H1 (cell line): ENCODE data around the gene SLC45A1. TPM values are rescaled to one million over a fixed set of nuclear protein-coding genes. Genes with fewer than 3 reads are reported as not detected.

Experiments used
- CTCF ChIA-PET: fragments of 300-600 bp; sonication (Branson Sonifier 250); formaldehyde crosslinking; loops from one replicate; lab custom pipeline; 2021; ENCODE audit not compliant: partially characterized antibody; lab: Charles Lee
- POLR2A ChIA-PET: fragments of 300-600 bp; sonication (Branson Sonifier 250); formaldehyde crosslinking; loops from one replicate; lab custom pipeline; 2021; ENCODE audit warnings: inconsistent platforms; ENCODE audit not compliant: partially characterized antibody; lab: Charles Lee
- DNase-seq, 2 experiments: peaks; one replicate each; pipeline versions ENCODE4 v3.0.0 to v3.0.0-alpha.2; 2010 to 2022; ENCODE audit warnings: low spot score in 2 of 2, low read depth in 1 of 2, mixed read lengths in 1 of 2
- FAIRE-seq: peaks from 2 replicates; lab custom pipeline; 2011; peaks lifted over from hg19 to GRCh38; lab: Jason Lieb, UNC
- H2AFZ ChIP-seq: 2 replicates; pipeline ENCODE4 v1.8.1; 2012; ENCODE audit warnings: low read length, inconsistent platforms
- H2AK5ac ChIP-seq: 2 replicates; pipeline ENCODE4 v1.6.1; 2013; ENCODE audit warnings: low read depth, low read length
- H2BK120ac ChIP-seq: replicated peaks from 2 replicates; pipeline ENCODE3; 2013; ENCODE audit warnings: low read depth, low read length, inconsistent platforms
- H2BK12ac ChIP-seq: 2 replicates; pipeline ENCODE4 v1.6.1; 2013; ENCODE audit warnings: low read depth, low read length
- H2BK15ac ChIP-seq: 2 replicates; pipeline ENCODE4 v1.6.1; 2013; ENCODE audit warnings: low read length
- H2BK20ac ChIP-seq: 2 replicates; pipeline ENCODE4 v1.6.1; 2013; ENCODE audit warnings: low read length
- H2BK5ac ChIP-seq: 2 replicates; pipeline ENCODE4 v1.6.1; 2013; ENCODE audit warnings: low read depth, low read length
- H3K14ac ChIP-seq: 2 replicates; pipeline ENCODE4 v1.6.1; 2013; ENCODE audit warnings: inconsistent platforms; ENCODE audit not compliant: insufficient read length
- H3K18ac ChIP-seq: 2 replicates; pipeline ENCODE4 v1.6.1; 2013; ENCODE audit warnings: low read length; ENCODE audit errors: extremely low read depth
- H3K23ac ChIP-seq: 2 replicates; pipeline ENCODE4 v1.6.1; 2013; ENCODE audit warnings: inconsistent platforms; ENCODE audit not compliant: insufficient read length
- H3K23me2 ChIP-seq: 2 replicates; pipeline ENCODE4 v1.6.1; 2013; ENCODE audit warnings: low read depth, low read length
- H3K27ac ChIP-seq: 2 replicates; pipeline ENCODE4 v1.6.1; 2011; ENCODE audit warnings: low read depth, low read length, inconsistent platforms
- H3K27me3 ChIP-seq, 4 experiments: replicated peaks in 1 of 4; 1 replicate in 1 of 4; 2 replicates in 3 of 4; pipeline versions ENCODE4 v1.6.1 to v1.8.1; 2011 to 2013; ENCODE audit warnings: low read length in 3 of 4, mild to moderate bottlenecking in 3 of 4, inconsistent platforms in 2 of 4, mixed read lengths in 2 of 4, moderate library complexity in 1 of 4; ENCODE audit not compliant: control insufficient read depth in 3 of 4, insufficient read depth in 3 of 4; ENCODE audit errors: extremely low read depth in 1 of 4
- H3K36me3 ChIP-seq, 4 experiments: 2 replicates each; pipeline versions ENCODE4 v1.6.1 to v1.8.1; 2011 to 2013; ENCODE audit warnings: mild to moderate bottlenecking in 4 of 4, low read length in 3 of 4, moderate library complexity in 2 of 4, control low read depth in 1 of 4, inconsistent platforms in 1 of 4; ENCODE audit not compliant: insufficient read depth in 4 of 4, control insufficient read depth in 2 of 4
- H3K4ac ChIP-seq: replicated peaks from 2 replicates; pipeline ENCODE3; 2013; ENCODE audit warnings: low read length, low read depth, mixed read lengths, inconsistent platforms; ENCODE audit not compliant: insufficient read length
- H3K4me1 ChIP-seq, 4 experiments: replicated peaks in 1 of 4; 1 replicate in 1 of 4; 2 replicates in 3 of 4; pipeline versions ENCODE4 v1.6.1 to v1.8.1; 2011 to 2013; ENCODE audit warnings: low read length in 3 of 4, inconsistent platforms in 2 of 4, mixed read lengths in 1 of 4; ENCODE audit not compliant: insufficient read depth in 4 of 4, control insufficient read depth in 3 of 4
- H3K4me2 ChIP-seq, 2 experiments: 2 replicates each; pipeline versions ENCODE4 v1.6.1 to v1.8.1; 2011 to 2013; ENCODE audit warnings: low read depth in 2 of 2, low read length in 2 of 2, control low read depth in 1 of 2, inconsistent platforms in 1 of 2, mild to moderate bottlenecking in 1 of 2; ENCODE audit not compliant: insufficient read depth in 1 of 2
- H3K4me3 ChIP-seq, 4 experiments: fragments of 200-600, 300-600 bp in 1 of 4; sonication (generic), shearing (Covaris generic), sonication (Bioruptor Twin) in 1 of 4; 2 replicates each; pipeline versions ENCODE4 v1.5.1 to v1.8.1; 2011 to 2016; ENCODE audit warnings: low read length in 4 of 4, low read depth in 3 of 4, control low read depth in 2 of 4, inconsistent platforms in 2 of 4, mild to moderate bottlenecking in 2 of 4, mixed read lengths in 1 of 4, moderate library complexity in 1 of 4; ENCODE audit not compliant: insufficient read depth in 2 of 4; ENCODE audit errors: extremely low read depth in 1 of 4
- H3K56ac ChIP-seq: replicated peaks from 2 replicates; pipeline ENCODE3; 2013; ENCODE audit warnings: low read depth, mild to moderate bottlenecking, mixed read lengths, low read length, inconsistent platforms; ENCODE audit not compliant: insufficient read length
- H3K79me1 ChIP-seq: 2 replicates; pipeline ENCODE4 v1.6.1; 2013; ENCODE audit warnings: low read depth, low read length, control low read depth
- H3K79me2 ChIP-seq, 2 experiments: 2 replicates each; pipeline versions ENCODE4 v1.6.1 to v1.8.1; 2012 to 2013; ENCODE audit warnings: low read length in 2 of 2, mild to moderate bottlenecking in 2 of 2, inconsistent platforms in 1 of 2; ENCODE audit not compliant: insufficient read depth in 2 of 2, control insufficient read depth in 1 of 2
- H3K9ac ChIP-seq, 4 experiments: replicated peaks in 1 of 4; 1 replicate in 1 of 4; 2 replicates in 3 of 4; pipeline versions ENCODE4 v1.6.1 to v1.8.1; 2011 to 2013; ENCODE audit warnings: low read depth in 3 of 4, low read length in 3 of 4, control low read depth in 2 of 4, mild to moderate bottlenecking in 2 of 4, moderate library complexity in 2 of 4, inconsistent platforms in 1 of 4; ENCODE audit errors: extremely low read depth in 1 of 4
- H3K9me3 ChIP-seq, 2 experiments: 2 replicates each; pipeline versions ENCODE4 v1.6.1 to v1.8.1; 2012 to 2013; ENCODE audit warnings: mild to moderate bottlenecking in 2 of 2, moderate library complexity in 2 of 2, control low read depth in 1 of 2, inconsistent platforms in 1 of 2, low read depth in 1 of 2, low read length in 1 of 2, mixed read lengths in 1 of 2; ENCODE audit not compliant: insufficient read depth in 2 of 2
- H4K20me1 ChIP-seq, 2 experiments: replicated peaks in 1 of 2; 2 replicates each; pipeline versions ENCODE3 to v1.8.1; 2011 to 2013; ENCODE audit warnings: inconsistent platforms in 2 of 2, low read length in 2 of 2, mild to moderate bottlenecking in 1 of 2; ENCODE audit not compliant: insufficient read depth in 2 of 2, control insufficient read depth in 1 of 2
- H4K5ac ChIP-seq: 2 replicates; pipeline ENCODE4 v1.6.1; 2013; ENCODE audit warnings: low read length, low read depth, mixed read lengths, inconsistent platforms; ENCODE audit not compliant: insufficient read length
- H4K8ac ChIP-seq: 2 replicates; pipeline ENCODE4 v1.8.0; 2013; ENCODE audit warnings: mild to moderate bottlenecking, moderate library complexity, low read length, inconsistent platforms; ENCODE audit not compliant: insufficient read depth; ENCODE audit errors: extremely low read depth
- H4K91ac ChIP-seq: replicated peaks from 2 replicates; pipeline ENCODE3; 2013; ENCODE audit warnings: low read length, mixed read lengths, inconsistent platforms; ENCODE audit not compliant: insufficient read length
- EGR1 ChIP-seq: IDR thresholded peaks from 2 replicates; pipeline ENCODE4 v1.6.1; 2011; ENCODE audit warnings: low read depth, low read length, borderline replicate concordance
- KDM4A ChIP-seq: IDR thresholded peaks from one replicate; pipeline ENCODE4 v1.7.1; 2012; ENCODE audit warnings: low read depth, mild to moderate bottlenecking, moderate library complexity, low read length, inconsistent platforms; ENCODE audit not compliant: severe bottlenecking
- WGBS, 2 experiments: shearing (Covaris generic) in 1 of 2; methylation state at CpG; one replicate each; pipeline versions ENCODE4 v1.1.6 to v1.1.7; 2013 to 2015; ENCODE audit warnings: low lambda C conversion rate in 2 of 2, mixed read lengths in 2 of 2, inconsistent platforms in 1 of 2, low coverage in 1 of 2, missing lambda C conversion rate in 1 of 2; ENCODE audit not compliant: insufficient replicate concordance in 2 of 2, insufficient coverage in 1 of 2, insufficient read length in 1 of 2; ENCODE audit errors: extremely low coverage in 1 of 2, missing lambda C conversion rate in 1 of 2; 5-methylcytosine and 5-hydroxymethylcytosine counted together
- polyA plus RNA-seq, 7 experiments: library from polyadenylated mRNA; depleted of rRNA in 3 of 7; stranded (reverse) in 5 of 7; unstranded in 2 of 7; fragments of >200 nt in 5 of 7; fragments of 200-250 nt in 2 of 7; gene quantifications; 1 replicate in 5 of 7; 2 replicates in 1 of 7; 4 replicates in 1 of 7; pipeline versions ENCODE4 v1.2.1 to v1.2.3, GENCODE V29; 2011 to 2013; ENCODE audit warnings: missing spikeins in 2 of 7, mixed read lengths in 2 of 7
- total RNA-seq: library from RNA; stranded (reverse); fragmentation: NEBNext Ultra II Directional; extraction: Animal tissue kit (Norgen Biotek cat#: 25700); gene quantifications from 2 replicates; pipeline ENCODE4 v1.2.1, GENCODE V29; 2021

SLC45A1 gene
- total and polyA plus RNA-seq, 2 of the 8 experiments (the other 6 are each of a cell fraction or from before 2014, with no cell fraction given), result 1.0 to 1.7 TPM

DNA sequence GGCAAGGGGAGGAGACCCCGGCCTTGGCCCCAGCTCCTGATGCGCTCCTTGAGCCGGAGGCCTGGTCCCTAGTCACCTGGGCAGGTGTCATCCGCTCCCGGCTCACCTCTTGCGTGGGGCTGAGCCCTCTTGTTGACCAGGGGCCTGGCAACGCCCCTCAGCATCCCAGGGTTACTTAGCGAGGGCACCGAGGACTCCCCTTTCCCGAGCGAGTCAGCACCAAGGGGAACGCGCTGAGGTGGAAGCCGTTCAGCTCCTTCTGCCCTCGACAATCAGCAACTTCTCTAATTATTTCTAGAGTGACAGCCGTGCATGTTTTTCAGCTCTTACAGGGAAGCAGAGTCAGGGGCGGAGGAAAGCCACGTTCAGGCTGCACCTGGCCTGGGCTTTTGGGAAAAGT lies 522 bp downstream of the SLC45A1 start:
- Histone ChIP-seq H2BK120ac (no peak overlapping the region), H3K14ac (no peak overlapping the region), H2BK15ac (0 out of 2 replicates have a peak overlapping the region, but pooled peaks have one; percentile 75), H3K9me3 (no peaks in the 10 kb centered on the region), H3K36me3 (no peaks in the 10 kb centered on the region), H2BK12ac (no peak overlapping the region), H3K79me1 (no peaks in the 10 kb centered on the region), H3K23ac (no peak overlapping the region), H3K4me1 (peaks cover 0 to 16% (median 10%) of the 10 kb centered on the region in 4 experiments; a peak in 6 of 7 replicates), H3K27ac (no peak overlapping the region), H4K91ac (no peak overlapping the region), H3K79me2 (no peaks in the 10 kb centered on the region), H4K5ac (no peak overlapping the region), H3K9ac (no peak overlapping the region; a peak in 1 of 7 replicates), H3K4me2 (peak overlapping the region; percentile 75 to 89), H4K20me1 (peaks cover 0 to 1% of the 10 kb centered on the region in 2 experiments), H3K4ac (no peak overlapping the region), H4K8ac (peak overlapping the region; percentile 54; the same call in 1 of the 2 replicates), H3K23me2 (peaks cover 14% of the 10 kb centered on the region; the same call in 1 of the 2 replicates), H2BK5ac (no peak overlapping the region), H3K4me3 (peak overlapping the region; percentile 40 to 68 (median 44)), H3K56ac (no peak overlapping the region), H2AK5ac (no peak overlapping the region), H2BK20ac (no peak overlapping the region), H2AFZ (peak overlapping the region; percentile 55; the same call in 1 of the 2 replicates), H3K18ac (no peak overlapping the region), H3K27me3 (peaks cover 0 to 25% (median 13%) of the 10 kb centered on the region in 4 experiments; a peak in 6 of 7 replicates)
- DNase-seq (no peak), FAIRE-seq (no peak)
- CTCF ChIA-PET, result interaction anchor here (0.8 to 8.9 kb wide), 9 partner anchors 11 to 343 kb away, joined by 3 to 211 read pairs (median 7); no protein-coding TSS in a partner anchor
- POLR2A ChIA-PET, result interaction anchor here (0.7 to 1.2 kb wide), 4 partner anchors 28 to 294 kb away, joined by 3 read pairs; no protein-coding TSS in a partner anchor
- 33% methylated on average over 17 of the region's 18 CpGs; no CpG with 5 or more reads in 1 of the 2 experiments for WGBS, 2 experiments
- TF ChIP-seq KDM4A (peak; percentile 17), EGR1 (no peak)
